B cell (primary cell): ENCODE measurements around the gene BRD9.

Experiments used
- EZH2 ChIP-seq: IDR thresholded peaks from 2 replicates; pipeline ENCODE4 v1.6.1; 2012; ENCODE audit warnings: borderline replicate concordance, low read depth, mild to moderate bottlenecking, moderate library complexity, low read length; ENCODE audit not compliant: insufficient read depth, poor library complexity, severe bottlenecking
- TF ChIP-seq, protein P1 (sequence below): fragments of 200-600 bp; IDR thresholded peaks from one replicate; pipeline ENCODE4 v1.8.0; 2022; ENCODE audit warnings: antibody characterized with exemption, mild to moderate bottlenecking

DNA sequence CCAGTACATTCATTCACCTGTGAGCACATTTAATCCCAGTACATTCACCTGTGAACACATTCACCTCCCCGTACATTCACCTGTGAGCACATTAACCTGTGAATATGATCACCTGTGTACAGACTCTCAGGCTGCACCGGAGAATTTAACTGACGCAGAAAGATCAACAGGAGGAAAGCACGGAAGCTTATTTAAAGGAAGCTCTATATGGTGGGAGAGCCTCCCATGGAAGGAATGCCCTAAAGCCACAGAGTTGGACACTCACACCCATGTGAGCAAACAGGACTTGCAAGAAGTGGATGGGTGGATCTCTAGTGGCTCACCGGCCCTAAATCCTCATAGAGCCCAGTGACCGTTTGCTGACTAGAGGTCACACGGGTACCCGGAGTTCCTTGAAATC lies 38.3 kb upstream of the BRD9 start:
- TF ChIP-seq, protein P1, sequence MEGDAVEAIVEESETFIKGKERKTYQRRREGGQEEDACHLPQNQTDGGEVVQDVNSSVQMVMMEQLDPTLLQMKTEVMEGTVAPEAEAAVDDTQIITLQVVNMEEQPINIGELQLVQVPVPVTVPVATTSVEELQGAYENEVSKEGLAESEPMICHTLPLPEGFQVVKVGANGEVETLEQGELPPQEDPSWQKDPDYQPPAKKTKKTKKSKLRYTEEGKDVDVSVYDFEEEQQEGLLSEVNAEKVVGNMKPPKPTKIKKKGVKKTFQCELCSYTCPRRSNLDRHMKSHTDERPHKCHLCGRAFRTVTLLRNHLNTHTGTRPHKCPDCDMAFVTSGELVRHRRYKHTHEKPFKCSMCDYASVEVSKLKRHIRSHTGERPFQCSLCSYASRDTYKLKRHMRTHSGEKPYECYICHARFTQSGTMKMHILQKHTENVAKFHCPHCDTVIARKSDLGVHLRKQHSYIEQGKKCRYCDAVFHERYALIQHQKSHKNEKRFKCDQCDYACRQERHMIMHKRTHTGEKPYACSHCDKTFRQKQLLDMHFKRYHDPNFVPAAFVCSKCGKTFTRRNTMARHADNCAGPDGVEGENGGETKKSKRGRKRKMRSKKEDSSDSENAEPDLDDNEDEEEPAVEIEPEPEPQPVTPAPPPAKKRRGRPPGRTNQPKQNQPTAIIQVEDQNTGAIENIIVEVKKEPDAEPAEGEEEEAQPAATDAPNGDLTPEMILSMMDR: no peak
- no peak for TF ChIP-seq EZH2
